Memory B cell (primary cell): Measurements from ENCODE around the gene TPP2.
A peak's percentile ranks its signal among the peaks of the same experiment; 100 is the strongest.

Source experiments
- ATAC-seq: fragments of 150-1000 bp; cut with Tn5 transposase; 2 replicates; pipeline ENCODE4 v1.10.0; 2021; ENCODE audit warnings: low read depth, mild to moderate bottlenecking, moderate library complexity
- DNase-seq, 2 donors: peaks; one replicate each; pipeline ENCODE4 v3.0.0; 2022; ENCODE audit warnings: low spot score in 2 of 2
- H3K27ac Mint-ChIP-seq: one replicate; pipeline ENCODE4 v1.8.0; 2022; ENCODE audit warnings: mild to moderate bottlenecking, moderate library complexity, mixed read lengths
- H3K27me3 Mint-ChIP-seq: one replicate; pipeline ENCODE4 v1.8.0; 2022; ENCODE audit warnings: mixed read lengths
- H3K36me3 Mint-ChIP-seq: one replicate; pipeline ENCODE4 v1.8.0; 2022; ENCODE audit warnings: mild to moderate bottlenecking, mixed read lengths
- H3K4me1 Mint-ChIP-seq: one replicate; pipeline ENCODE4 v1.8.0; 2022; ENCODE audit warnings: mixed read lengths
- H3K4me3 Mint-ChIP-seq: one replicate; pipeline ENCODE4 v1.8.0; 2022; ENCODE audit warnings: mild to moderate bottlenecking, moderate library complexity, mixed read lengths
- H3K9me3 Mint-ChIP-seq: one replicate; pipeline ENCODE4 v1.8.0; 2022; ENCODE audit warnings: mixed read lengths

The TPP2 gene

GRCh38 chr13:102596147-102597028 lies at the start of gene TPP2:
TPP2 (plus strand) TSS chr13:102596986; CDS start chr13:102597039, 53 bp downstream.
- peaks cover 33% of the 10 kb centered on the region for H3K4me1 Mint-ChIP-seq
- peak; percentile 86 for ATAC-seq
- peak within 1 kb of the TSS; percentile 98 for H3K4me3 Mint-ChIP-seq
- DNase-seq = peak; percentile 92 to 97
- no peaks in the 10 kb centered on the region for H3K27me3 Mint-ChIP-seq
- peak within 1 kb of the TSS; percentile 100 for H3K27ac Mint-ChIP-seq
- peaks cover 2% of the 10 kb centered on the region for H3K36me3 Mint-ChIP-seq
- H3K9me3 Mint-ChIP-seq = no peaks in the 10 kb centered on the region

- Mint-ChIP-seq H3K36me3 (no peaks in the 10 kb centered on the region), H3K27ac (no peak overlapping the region), H3K27me3 (peaks cover 8% of the 10 kb centered on the region), H3K4me1 (no peaks in the 10 kb centered on the region), H3K9me3 (no peaks in the 10 kb centered on the region), H3K4me3 (no peak overlapping the region)
- ATAC-seq (no peak), DNase-seq (no peak)
Observed at GRCh38 chr13:102548811-102549210, 48.0 kb upstream of the TPP2 start.

DNA sequence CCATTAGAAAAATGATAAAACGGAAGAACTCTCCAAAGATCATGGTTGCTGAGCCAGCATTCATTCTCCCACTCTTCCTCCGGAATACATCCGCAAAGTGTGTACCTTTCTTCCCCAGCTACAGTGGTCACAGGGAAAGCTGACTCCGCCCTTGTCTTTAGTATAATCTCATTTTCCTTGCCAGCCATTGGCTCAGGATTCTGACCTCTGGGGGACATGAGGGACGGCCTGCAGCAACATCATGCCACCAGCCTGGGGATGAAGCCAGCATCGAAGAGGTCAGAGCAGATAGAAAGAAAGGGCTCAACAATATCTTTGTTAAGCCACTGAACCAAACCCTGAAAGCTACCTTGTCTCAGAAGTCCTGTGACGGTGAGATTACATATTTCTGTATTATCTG lies 46.3 kb upstream of the TPP2 start:
- DNase-seq (no peak), ATAC-seq (no peak)
- Mint-ChIP-seq H3K9me3 (no peaks in the 10 kb centered on the region), H3K27me3 (peaks cover 8% of the 10 kb centered on the region), H3K4me3 (no peak overlapping the region), H3K27ac (no peak overlapping the region), H3K4me1 (no peaks in the 10 kb centered on the region), H3K36me3 (no peaks in the 10 kb centered on the region)

- DNase-seq (no peak), ATAC-seq (no peak)
- Mint-ChIP-seq H3K9me3 (no peaks in the 10 kb centered on the region), H3K27me3 (peaks cover 2% of the 10 kb centered on the region), H3K4me1 (no peaks in the 10 kb centered on the region), H3K4me3 (no peak overlapping the region), H3K27ac (no peak overlapping the region), H3K36me3 (no peaks in the 10 kb centered on the region)
Observed at GRCh38 chr13:102555914-102556553, 40.8 kb upstream of the TPP2 start.

GRCh38 chr13:102556806-102557205 lies 40.0 kb upstream of the TPP2 start:
- DNase-seq = no peak
- Mint-ChIP-seq H3K27me3 (peaks cover 2% of the 10 kb centered on the region), H3K27ac (no peak overlapping the region), H3K4me1 (no peaks in the 10 kb centered on the region), H3K9me3 (no peaks in the 10 kb centered on the region), H3K36me3 (no peaks in the 10 kb centered on the region), H3K4me3 (no peak overlapping the region)
- no peak for ATAC-seq

DNA sequence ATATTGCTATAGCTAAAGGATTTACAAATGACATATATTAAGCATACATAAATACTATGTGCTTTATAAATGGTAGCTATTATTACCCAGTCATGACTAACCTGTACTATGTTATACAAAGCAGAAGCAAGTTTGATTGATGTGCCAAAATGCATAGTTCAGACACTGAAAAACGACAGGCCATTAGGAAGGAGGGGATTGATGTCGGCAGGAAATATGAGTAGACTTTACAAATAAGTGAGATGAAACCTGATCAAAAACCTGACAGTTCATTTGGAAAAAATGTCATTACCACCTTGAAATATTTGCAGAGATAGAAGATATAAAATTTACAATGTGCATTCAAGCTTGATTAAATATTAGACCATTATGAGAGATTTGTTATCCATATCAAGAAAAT lies 38.8 kb upstream of the TPP2 start:
- no peak overlapping the region for H3K4me3 Mint-ChIP-seq

GRCh38 chr13:102561933-102562332 lies 34.9 kb upstream of the TPP2 start:
- no peak for DNase-seq
- H3K27me3 Mint-ChIP-seq = peaks cover 8% of the 10 kb centered on the region

More for the DNA sequence above, 38.8 kb upstream of the TPP2 start:
- Mint-ChIP-seq H3K9me3 (peaks cover 5% of the 10 kb centered on the region), H3K27ac (no peak overlapping the region), H3K36me3 (no peaks in the 10 kb centered on the region), H3K4me1 (no peaks in the 10 kb centered on the region), H3K27me3 (peaks cover 2% of the 10 kb centered on the region)
- DNase-seq (no peak), ATAC-seq (no peak)

GRCh38 chr13:102563267-102563666 lies 33.5 kb upstream of the TPP2 start:
- H3K27me3 Mint-ChIP-seq = peaks cover 11% of the 10 kb centered on the region
- ATAC-seq (no peak), DNase-seq (no peak)
- H3K27ac Mint-ChIP-seq = no peak overlapping the region
- peaks cover 5% of the 10 kb centered on the region for H3K9me3 Mint-ChIP-seq
- no peaks in the 10 kb centered on the region for H3K36me3 Mint-ChIP-seq
- no peak overlapping the region for H3K4me3 Mint-ChIP-seq
- no peaks in the 10 kb centered on the region for H3K4me1 Mint-ChIP-seq

More at GRCh38 chr13:102561933-102562332, 34.9 kb upstream of the TPP2 start:
- Mint-ChIP-seq H3K4me3 (no peak overlapping the region), H3K9me3 (peaks cover 5% of the 10 kb centered on the region), H3K4me1 (no peaks in the 10 kb centered on the region), H3K27ac (no peak overlapping the region), H3K36me3 (no peaks in the 10 kb centered on the region)
- no peak for ATAC-seq

DNA sequence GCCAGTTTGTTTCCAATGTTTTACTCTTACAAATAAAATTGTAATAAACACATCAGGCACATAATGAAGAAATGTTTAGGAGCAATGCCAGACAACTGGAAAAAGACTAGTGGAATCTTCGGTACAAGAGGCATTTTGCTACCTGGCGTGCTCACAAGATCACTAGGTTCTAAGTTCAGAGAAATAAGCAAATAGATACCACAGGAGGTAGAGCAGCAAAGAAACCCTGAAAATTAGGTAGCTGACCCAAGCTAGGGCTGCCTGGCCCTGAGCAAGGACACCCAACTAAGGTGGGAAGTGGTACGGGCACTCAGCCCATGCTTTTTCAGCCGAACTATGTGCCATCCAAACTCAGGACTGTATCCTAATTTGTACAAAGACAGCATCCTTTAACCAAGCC lies 32.2 kb upstream of the TPP2 start:
- no peak overlapping the region for H3K27ac Mint-ChIP-seq
- H3K36me3 Mint-ChIP-seq = no peaks in the 10 kb centered on the region
- peaks cover 5% of the 10 kb centered on the region for H3K9me3 Mint-ChIP-seq
- no peaks in the 10 kb centered on the region for H3K4me1 Mint-ChIP-seq
- H3K27me3 Mint-ChIP-seq = peaks cover 11% of the 10 kb centered on the region
- ATAC-seq (no peak), DNase-seq (no peak)
- no peak overlapping the region for H3K4me3 Mint-ChIP-seq

GRCh38 chr13:102566513-102566912 lies 30.3 kb upstream of the TPP2 start:
- DNase-seq (no peak), ATAC-seq (no peak)
- Mint-ChIP-seq H3K9me3 (peaks cover 5% of the 10 kb centered on the region), H3K4me1 (no peaks in the 10 kb centered on the region), H3K36me3 (no peaks in the 10 kb centered on the region), H3K4me3 (no peak overlapping the region), H3K27ac (no peak overlapping the region), H3K27me3 (peaks cover 11% of the 10 kb centered on the region)

- no peak overlapping the region for H3K27ac Mint-ChIP-seq
- H3K27me3 Mint-ChIP-seq = peaks cover 11% of the 10 kb centered on the region
- H3K4me3 Mint-ChIP-seq = no peak overlapping the region
- ATAC-seq (no peak), DNase-seq (no peak)
- no peaks in the 10 kb centered on the region for H3K9me3 Mint-ChIP-seq
- H3K36me3 Mint-ChIP-seq = no peaks in the 10 kb centered on the region
- H3K4me1 Mint-ChIP-seq = no peaks in the 10 kb centered on the region
Observed at GRCh38 chr13:102567857-102568256, 28.9 kb upstream of the TPP2 start.

GRCh38 chr13:102569488-102569887 lies 27.3 kb upstream of the TPP2 start:
- DNase-seq = no peak
- no peaks in the 10 kb centered on the region for H3K9me3 Mint-ChIP-seq
- ATAC-seq = no peak
- H3K27me3 Mint-ChIP-seq = peaks cover 11% of the 10 kb centered on the region
- H3K4me3 Mint-ChIP-seq = no peak overlapping the region
- no peaks in the 10 kb centered on the region for H3K4me1 Mint-ChIP-seq
- H3K27ac Mint-ChIP-seq = no peak overlapping the region
- no peaks in the 10 kb centered on the region for H3K36me3 Mint-ChIP-seq

GRCh38 chr13:102571075-102571474 lies 25.7 kb upstream of the TPP2 start:
- H3K4me3 Mint-ChIP-seq = no peak overlapping the region

GRCh38 chr13:102572323-102572722 lies 24.5 kb upstream of the TPP2 start:
- no peak for ATAC-seq
- no peak for DNase-seq
- Mint-ChIP-seq H3K4me3 (no peak overlapping the region), H3K27me3 (peaks cover 2% of the 10 kb centered on the region), H3K4me1 (no peaks in the 10 kb centered on the region), H3K9me3 (no peaks in the 10 kb centered on the region), H3K27ac (no peak overlapping the region), H3K36me3 (no peaks in the 10 kb centered on the region)

More at GRCh38 chr13:102571075-102571474, 25.7 kb upstream of the TPP2 start:
- H3K27me3 Mint-ChIP-seq = peaks cover 7% of the 10 kb centered on the region
- no peak for DNase-seq
- no peaks in the 10 kb centered on the region for H3K4me1 Mint-ChIP-seq
- no peaks in the 10 kb centered on the region for H3K36me3 Mint-ChIP-seq
- no peaks in the 10 kb centered on the region for H3K9me3 Mint-ChIP-seq
- no peak overlapping the region for H3K27ac Mint-ChIP-seq
- no peak for ATAC-seq
